ENCODE results near the gene STARD10.

- TF ChIP-seq CTCF (IDR thresholded peaks at IDR 0.05), result no peak
- TF ChIP-seq POLR2AphosphoS5 (IDR thresholded peaks at IDR 0.05), result no peak
These were observed 24.2 kb downstream of the STARD10 start for GRCh38 chr11:72769680-72770079.
